Suprapubic skin (tissue), 3 donors: ENCODE results near the gene NCBP3.

ENCODE experiments used
- CTCF ChIP-seq, 2 donors: fragments of 200-600 bp in 1 of 2; fragments of 450-650 bp in 1 of 2; sonication (generic) in 1 of 2; IDR thresholded peaks; one replicate each; pipeline ENCODE4 v1.5.1; 2016 to 2019; ENCODE audit warnings: antibody characterized with exemption in 2 of 2, mild to moderate bottlenecking in 1 of 2, moderate library complexity in 1 of 2
- POLR2AphosphoS5 ChIP-seq, 3 donors: sonication (generic); formaldehyde crosslinking; IDR thresholded peaks; one replicate each; pipeline ENCODE4 v1.6.1; 2017; ENCODE audit warnings: antibody characterized with exemption in 3 of 3

- no peak for TF ChIP-seq POLR2AphosphoS5 (IDR thresholded peaks at IDR 0.05)
- no peak for TF ChIP-seq CTCF (IDR thresholded peaks at IDR 0.05)
Measured at GRCh38 chr17:3852561-3852960, 6.5 kb upstream of the NCBP3 start.
